Colonic mucosa (tissue), 4 donors: ENCODE data around the gene KCNE2. TPM values are rescaled to one million over a fixed set of nuclear protein-coding genes. Genes with fewer than 3 reads are reported as not detected.

Source experiments
- DNase-seq: peaks from one replicate; pipeline ENCODE4 v3.0.0-alpha.2; 2020
- H3K27ac ChIP-seq: fragments of 200-600 bp; one replicate; pipeline ENCODE4 v1.8.0; 2021
- H3K27me3 ChIP-seq: fragments of 200-600 bp; one replicate; pipeline ENCODE4 v1.8.0; 2021
- H3K36me3 ChIP-seq: fragments of 200-600 bp; one replicate; pipeline ENCODE4 v1.8.0; 2021
- H3K4me1 ChIP-seq: fragments of 200-600 bp; one replicate; pipeline ENCODE4 v1.8.0; 2021; ENCODE audit warnings: mild to moderate bottlenecking
- H3K4me3 ChIP-seq: fragments of 200-600 bp; one replicate; pipeline ENCODE4 v1.8.0; 2021
- H3K9ac ChIP-seq, 2 donors: one replicate each; pipeline ENCODE4 v1.7.0; 2013; ENCODE audit warnings: control low read depth in 2 of 2, low read depth in 2 of 2, low read length in 2 of 2
- H3K9me3 ChIP-seq: fragments of 200-600 bp; one replicate; pipeline ENCODE4 v1.8.0; 2021
- CTCF ChIP-seq: fragments of 200-600 bp; IDR thresholded peaks from one replicate; pipeline ENCODE4 v1.8.0; 2022; ENCODE audit warnings: antibody characterized with exemption, mild to moderate bottlenecking
- intact Hi-C: fragments of 100-400 bp; cut with DNase I; formaldehyde crosslinking; loops from one replicate; pipeline ENCODE4 v1.14.1; 2022
- total RNA-seq, 2 donors: library from RNA; stranded (reverse); fragmentation: NEBNext Ultra II Directional in 1 of 2; extraction: Animal tissue kit (Norgen Biotek cat#: 25700) in 1 of 2; gene quantifications; one replicate each; pipeline ENCODE4 v1.2.1, GENCODE V29; 2021
- donor health status: healthy.
- donor health status: DM: no; HTN: no; CAD: no.
- donor health status: DM: no; HTN: no; CAD: no.

KCNE2 gene
- total RNA-seq, 2 donors from 2014 or later = 0.24 to 1.1 TPM

- intact Hi-C loops = no loop called here
Measured at GRCh38 chr21:34333121-34333739, 30.6 kb upstream of the KCNE2 start.

GRCh38 chr21:34335316-34335715 lies 28.5 kb upstream of the KCNE2 start:
- no peak overlapping the region for H3K27ac ChIP-seq
- DNase-seq = no peak
- TF ChIP-seq CTCF = no peak

More at GRCh38 chr21:34333121-34333739, 30.6 kb upstream of the KCNE2 start:
- no peak for DNase-seq
- Histone ChIP-seq H3K36me3 (no peaks in the 10 kb centered on the region), H3K4me1 (no peaks in the 10 kb centered on the region), H3K9me3 (no peaks in the 10 kb centered on the region), H3K9ac (no peak overlapping the region), H3K27ac (no peak overlapping the region), H3K27me3 (no peaks in the 10 kb centered on the region), H3K4me3 (no peak overlapping the region)
- no peak for TF ChIP-seq CTCF

GRCh38 chr21:34336245-34336644 lies 27.6 kb upstream of the KCNE2 start:
- intact Hi-C loops = no loop called here
- H3K36me3 ChIP-seq = no peaks in the 10 kb centered on the region
- no peaks in the 10 kb centered on the region for H3K4me1 ChIP-seq
- H3K27ac ChIP-seq = no peak overlapping the region
- no peak overlapping the region for H3K4me3 ChIP-seq
- no peak overlapping the region for H3K9ac ChIP-seq
- no peaks in the 10 kb centered on the region for H3K27me3 ChIP-seq
- DNase-seq = no peak
- no peak for TF ChIP-seq CTCF
- H3K9me3 ChIP-seq = no peaks in the 10 kb centered on the region

More at GRCh38 chr21:34335316-34335715, 28.5 kb upstream of the KCNE2 start:
- H3K9me3 ChIP-seq = no peaks in the 10 kb centered on the region
- H3K9ac ChIP-seq = no peak overlapping the region
- intact Hi-C loops = no loop called here
- no peaks in the 10 kb centered on the region for H3K27me3 ChIP-seq
- no peaks in the 10 kb centered on the region for H3K4me1 ChIP-seq
- no peaks in the 10 kb centered on the region for H3K36me3 ChIP-seq
- H3K4me3 ChIP-seq = no peak overlapping the region

- intact Hi-C loops = no loop called here
- Histone ChIP-seq H3K27me3 (no peaks in the 10 kb centered on the region), H3K4me1 (no peaks in the 10 kb centered on the region), H3K9ac (no peak overlapping the region), H3K4me3 (no peak overlapping the region), H3K36me3 (no peaks in the 10 kb centered on the region), H3K9me3 (no peaks in the 10 kb centered on the region), H3K27ac (no peak overlapping the region)
- no peak for TF ChIP-seq CTCF
- DNase-seq = no peak
Measured at GRCh38 chr21:34336756-34337391, 26.9 kb upstream of the KCNE2 start.

- Histone ChIP-seq H3K27ac (no peak overlapping the region), H3K4me3 (no peak overlapping the region), H3K9ac (no peak overlapping the region), H3K36me3 (no peaks in the 10 kb centered on the region), H3K9me3 (no peaks in the 10 kb centered on the region), H3K27me3 (no peaks in the 10 kb centered on the region), H3K4me1 (no peaks in the 10 kb centered on the region)
- TF ChIP-seq CTCF = no peak
- intact Hi-C loops = no loop called here
- DNase-seq = no peak
Measured at GRCh38 chr21:34337741-34338140, 26.1 kb upstream of the KCNE2 start.
